Calu3 (cell line): Measurements from ENCODE around the gene TBC1D25. TPM values are rescaled to one million over a fixed set of nuclear protein-coding genes. Genes with fewer than 3 reads are reported as not detected.

Experiments
- BruUV-seq: library from RNA; stranded (reverse); fragments of 400-500 nt; replicated peaks from 2 replicates; lab custom pipeline; 2021; lab: Mats Ljungman, UMichigan
- CTCF ChIA-PET: fragments of 300-600 bp; sonication (Branson Sonifier 250); formaldehyde crosslinking; loops from one replicate; lab custom pipeline; 2022; ENCODE audit warnings: antibody characterized with exemption; lab: Charles Lee
- DNase-seq: peaks from one replicate; pipeline ENCODE4 v3.0.0; 2022
- H3K27ac Mint-ChIP-seq: one replicate; pipeline ENCODE4 v1.8.0; 2022; ENCODE audit warnings: mixed read lengths; ENCODE audit not compliant: unreplicated experiment
- H3K27me3 Mint-ChIP-seq: one replicate; pipeline ENCODE4 v1.8.0; 2022; ENCODE audit warnings: mixed read lengths; ENCODE audit not compliant: unreplicated experiment
- H3K36me3 Mint-ChIP-seq: one replicate; pipeline ENCODE4 v1.8.0; 2022; ENCODE audit warnings: mild to moderate bottlenecking, moderate library complexity, mixed read lengths; ENCODE audit not compliant: insufficient read depth, unreplicated experiment
- H3K4me1 Mint-ChIP-seq: one replicate; pipeline ENCODE4 v1.8.0; 2022; ENCODE audit warnings: mild to moderate bottlenecking, low read depth, mixed read lengths; ENCODE audit not compliant: unreplicated experiment
- H3K4me3 Mint-ChIP-seq: one replicate; pipeline ENCODE4 v1.8.0; 2022; ENCODE audit warnings: mild to moderate bottlenecking, low read depth, moderate library complexity, mixed read lengths; ENCODE audit not compliant: unreplicated experiment
- H3K9me3 Mint-ChIP-seq: one replicate; pipeline ENCODE4 v1.8.0; 2022; ENCODE audit warnings: low read depth, mixed read lengths; ENCODE audit not compliant: unreplicated experiment
- CTCF ChIP-seq: fragments of 200-600 bp; IDR thresholded peaks from one replicate; pipeline ENCODE4 v1.8.0; 2022; ENCODE audit warnings: antibody characterized with exemption; ENCODE audit not compliant: unreplicated experiment
- intact Hi-C: fragments of 100-400 bp; cut with micrococcal nuclease; formaldehyde crosslinking; loops from one replicate; pipeline ENCODE4 v1.10.0; 2022; ENCODE audit not compliant: unreplicated experiment
- total RNA-seq: library from RNA; stranded (reverse); gene quantifications from 2 replicates; pipeline ENCODE4 v1.2.3, GENCODE V29; 2022

TBC1D25 gene
- total RNA-seq, 1 experiment from 2014 or later: 19.4 TPM

DNA sequence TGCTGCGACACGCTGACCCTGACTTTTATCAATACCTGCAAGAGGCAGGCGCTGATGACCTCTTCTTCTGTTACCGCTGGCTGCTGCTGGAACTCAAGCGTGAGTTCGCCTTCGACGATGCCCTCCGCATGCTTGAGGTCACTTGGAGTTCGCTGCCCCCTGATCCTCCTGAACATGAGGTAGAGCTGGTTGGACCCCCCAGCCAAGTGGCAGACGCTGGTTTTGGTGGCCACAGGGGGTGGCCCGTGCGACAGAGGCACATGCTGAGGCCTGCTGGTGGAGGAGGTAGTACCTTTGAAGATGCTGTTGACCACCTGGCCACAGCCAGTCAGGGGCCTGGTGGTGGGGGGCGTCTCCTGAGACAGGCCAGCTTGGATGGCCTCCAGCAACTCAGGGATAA is 20.5 kb downstream of the TBC1D25 start:
- DNase-seq: no peak
- no peak for TF ChIP-seq CTCF
- intact Hi-C loops: no loop called here
- Mint-ChIP-seq H3K27ac (no peak overlapping the region), H3K27me3 (no peaks in the 10 kb centered on the region), H3K4me1 (no peaks in the 10 kb centered on the region), H3K4me3 (no peak overlapping the region), H3K9me3 (no peaks in the 10 kb centered on the region), H3K36me3 (peaks cover 6% of the 10 kb centered on the region)
- CTCF ChIA-PET: no interaction called here
- BruUV-seq: no TSS peak

- Mint-ChIP-seq H3K36me3 (peaks cover 6% of the 10 kb centered on the region), H3K4me3 (no peak overlapping the region), H3K4me1 (no peaks in the 10 kb centered on the region), H3K9me3 (no peaks in the 10 kb centered on the region), H3K27ac (no peak overlapping the region), H3K27me3 (no peaks in the 10 kb centered on the region)
- intact Hi-C loops: no loop called here
- no TSS peak for BruUV-seq
- no peak for TF ChIP-seq CTCF
- CTCF ChIA-PET: interaction anchor here (0.6 kb wide), 1 partner anchor 536 kb away, joined by 3 read pairs; no protein-coding TSS in a partner anchor
- DNase-seq: no peak
Measured at GRCh38 chrX:48560681-48561080, 21.2 kb downstream of the TBC1D25 start.

- intact Hi-C loops: no loop called here
- H3K4me3 Mint-ChIP-seq: no peak overlapping the region
- H3K27ac Mint-ChIP-seq: no peak overlapping the region
- H3K4me1 Mint-ChIP-seq: no peaks in the 10 kb centered on the region
- no peaks in the 10 kb centered on the region for H3K27me3 Mint-ChIP-seq
- BruUV-seq: no TSS peak
- no peaks in the 10 kb centered on the region for H3K9me3 Mint-ChIP-seq
- no peak for TF ChIP-seq CTCF
- CTCF ChIA-PET: no interaction called here
- H3K36me3 Mint-ChIP-seq: peaks cover 16% of the 10 kb centered on the region
- no peak for DNase-seq
Measured at GRCh38 chrX:48569958-48570357, 30.4 kb downstream of the TBC1D25 start.

DNA sequence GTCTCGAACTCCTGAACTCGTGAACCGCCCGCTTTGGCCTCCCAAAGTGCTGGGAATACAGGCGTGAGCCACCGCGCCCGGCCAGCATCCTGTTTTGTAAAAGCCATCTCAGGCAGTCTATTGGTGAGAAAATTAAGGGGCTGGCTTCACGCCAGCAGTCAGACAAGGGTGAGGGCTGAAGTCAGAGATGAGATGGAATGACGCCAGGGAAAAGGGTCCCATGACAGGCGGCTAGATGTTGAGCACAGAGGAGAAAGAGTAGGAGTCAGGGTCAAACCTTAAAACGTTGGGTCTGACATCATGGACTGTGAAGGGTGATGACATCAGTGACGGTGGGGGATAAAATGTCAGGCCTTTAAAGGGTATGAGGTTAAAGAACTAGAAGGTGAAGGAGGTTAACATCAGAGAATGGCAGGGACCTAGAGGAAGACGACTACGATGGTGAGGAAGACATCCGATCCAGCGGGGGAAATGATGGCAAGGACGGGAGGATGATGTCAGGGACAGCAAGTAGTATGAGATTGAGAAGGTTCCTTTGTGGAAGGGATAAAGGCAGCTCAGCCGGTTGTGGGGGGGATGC is 34.3 kb downstream of the TBC1D25 start:
- CTCF ChIA-PET: interaction anchor here (0.6 to 1.5 kb wide), 3 partner anchors 16 to 491 kb away, joined by 3 to 4 read pairs (median 4); partner anchors contain the start of gene TBC1D25
- DNase-seq: no peak
- TF ChIP-seq CTCF: no peak
- H3K36me3 Mint-ChIP-seq: peaks cover 54% of the 10 kb centered on the region
- H3K27ac Mint-ChIP-seq: peak overlapping the region; percentile 98
- H3K4me1 Mint-ChIP-seq: peaks cover 16% of the 10 kb centered on the region
- TSS peak; percentile 83 for BruUV-seq
- H3K4me3 Mint-ChIP-seq: peak overlapping the region; percentile 90
- H3K9me3 Mint-ChIP-seq: no peaks in the 10 kb centered on the region
- H3K27me3 Mint-ChIP-seq: no peaks in the 10 kb centered on the region
- intact Hi-C loops: no loop called here
